ENCODE data around the gene NCAPH2. TPM values are rescaled to one million over a fixed set of nuclear protein-coding genes. Genes with fewer than 3 reads are reported as not detected.

Gene NCAPH2
- total and polyA plus RNA-seq, 2 of the 8 experiments (the other 6 are each of a cell fraction or from before 2014, with no cell fraction given): 62.2 to 81.6 TPM

DNA sequence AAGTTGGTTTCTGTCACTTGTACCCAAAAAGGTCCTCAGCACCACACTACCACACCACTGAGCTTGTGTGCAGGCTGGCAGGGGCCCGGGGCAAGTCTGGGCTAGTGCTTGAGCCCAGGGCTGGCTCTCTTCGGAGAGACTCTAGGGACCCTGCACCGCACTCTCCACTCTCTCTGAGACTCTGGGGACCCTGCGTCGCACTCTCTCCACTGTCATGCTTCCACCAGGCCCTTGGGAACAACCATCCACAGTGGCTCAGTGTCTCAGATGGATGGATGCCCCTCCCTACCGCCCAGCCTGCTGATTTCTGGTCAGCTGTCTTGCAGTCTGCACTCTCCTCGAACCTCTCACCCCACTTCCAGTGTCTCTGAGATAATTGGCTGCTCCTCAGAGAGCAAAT is 31.2 kb upstream of the NCAPH2 start:
- no peak for FAIRE-seq
- DNase-seq (ENCODE audit: low read depth in 1 of 2, low spot score in 2 of 2): no peak
- peak overlapping the region; percentile 78 for H2BK120ac ChIP-seq (replicated peaks; ENCODE audit: low read depth, low read length)
- no peak overlapping the region; the same call in none of the 2 replicates for H4K8ac ChIP-seq (ENCODE audit: extremely low read depth, insufficient read depth, low read length)
- H3K79me2 ChIP-seq (ENCODE audit: control insufficient read depth in 1 of 2, insufficient read depth in 2 of 2, low read length in 2 of 2): peaks cover 0 to 25% of the 10 kb centered on the region in 2 experiments; a peak in 3 of 4 replicates
- no peak overlapping the region for H3K14ac ChIP-seq (ENCODE audit: insufficient read length)
- peak overlapping the region; percentile 12 for H3K56ac ChIP-seq (replicated peaks; ENCODE audit: insufficient read length, low read depth, low read length)
- no peak overlapping the region for H3K4ac ChIP-seq (replicated peaks; ENCODE audit: insufficient read length, low read depth, low read length)
- H4K5ac ChIP-seq (ENCODE audit: insufficient read length, low read depth, low read length): no peak overlapping the region
- WGBS, 2 experiments (ENCODE audit: extremely low coverage in 1 of 2, insufficient coverage in 1 of 2, insufficient read length in 1 of 2, insufficient replicate concordance in 2 of 2, low coverage in 1 of 2, low lambda C conversion rate in 2 of 2, missing lambda C conversion rate in 1 of 2): 90% methylated on average over 7 of the region's 7 CpGs; no CpG with 5 or more reads in 1 of the 2 experiments
- peaks cover 20 to 23% of the 10 kb centered on the region in 2 experiments for H4K20me1 ChIP-seq (replicated peaks in 1 of 2; ENCODE audit: control insufficient read depth in 1 of 2, insufficient read depth in 2 of 2, low read length in 2 of 2)
- H3K36me3 ChIP-seq (ENCODE audit: control insufficient read depth in 2 of 4, insufficient read depth in 4 of 4, low read length in 3 of 4): no peaks in the 10 kb centered on the region
- H3K27ac ChIP-seq (ENCODE audit: low read depth, low read length): no peak overlapping the region
- H2BK15ac ChIP-seq (ENCODE audit: low read length): no peak overlapping the region
- peaks cover 0 to 16% (median 10%) of the 10 kb centered on the region in 4 experiments; a peak in 5 of 7 replicates for H3K4me1 ChIP-seq (replicated peaks in 1 of 4; ENCODE audit: control insufficient read depth in 3 of 4, insufficient read depth in 4 of 4, low read length in 3 of 4)
- no peak overlapping the region for H3K4me3 ChIP-seq (ENCODE audit: extremely low read depth in 1 of 4, insufficient read depth in 2 of 4, low read depth in 3 of 4, low read length in 4 of 4)
- H3K4me2 ChIP-seq (ENCODE audit: insufficient read depth in 1 of 2, low read depth in 2 of 2, low read length in 2 of 2): no peak overlapping the region
- ChIA-PET CTCF (ENCODE audit: partially characterized antibody) (interaction anchor here (1.7 to 2.9 kb wide), 2 partner anchors 21 to 49 kb away, joined by 4 to 16 read pairs; partner anchors contain the start of gene SCO2), POLR2A (ENCODE audit: partially characterized antibody) (interaction anchor here (1.1 to 2.0 kb wide), 2 partner anchors 8 to 196 kb away, joined by 4 to 6 read pairs; no protein-coding TSS in a partner anchor)
- peak overlapping the region; percentile 13; the same call in 1 of the 2 replicates for H3K18ac ChIP-seq (ENCODE audit: extremely low read depth, low read length)
- peak overlapping the region; percentile 61; the same call in 1 of the 2 replicates for H2BK20ac ChIP-seq (ENCODE audit: low read length)
- H2BK12ac ChIP-seq (ENCODE audit: low read depth, low read length): peak overlapping the region; percentile 75; the same call in 1 of the 2 replicates
- H3K79me1 ChIP-seq (ENCODE audit: low read depth, low read length): peaks cover 16% of the 10 kb centered on the region
- H2AFZ ChIP-seq (ENCODE audit: low read length): no peak overlapping the region
- peak overlapping the region; percentile 75; the same call in 1 of the 2 replicates for H2AK5ac ChIP-seq (ENCODE audit: low read depth, low read length)
- no peak overlapping the region for H3K23ac ChIP-seq (ENCODE audit: insufficient read length)
- H3K9ac ChIP-seq (replicated peaks in 1 of 4; ENCODE audit: extremely low read depth in 1 of 4, low read depth in 3 of 4, low read length in 3 of 4): peak overlapping the region in 1 of 4 experiments; percentile 8; a peak in 1 of 7 replicates
- H2BK5ac ChIP-seq (ENCODE audit: low read depth, low read length): peak overlapping the region; percentile 52; the same call in 1 of the 2 replicates
- H3K27me3 ChIP-seq (replicated peaks in 1 of 4; ENCODE audit: control insufficient read depth in 3 of 4, extremely low read depth in 1 of 4, insufficient read depth in 3 of 4, low read length in 3 of 4): peaks cover 1 to 22% (median 13%) of the 10 kb centered on the region in 4 experiments; a peak in 6 of 7 replicates
- H3K23me2 ChIP-seq (ENCODE audit: low read depth, low read length): peaks cover 12% of the 10 kb centered on the region; the same call in 1 of the 2 replicates
- no peaks in the 10 kb centered on the region for H3K9me3 ChIP-seq (ENCODE audit: insufficient read depth in 2 of 2, low read depth in 1 of 2, low read length in 1 of 2)
- H4K91ac ChIP-seq (replicated peaks; ENCODE audit: insufficient read length, low read length): peak overlapping the region; percentile 89
- TF ChIP-seq SAP30 (IDR thresholded peaks at IDR 0.05; ENCODE audit: insufficient read depth, insufficient replicate concordance, low read length) (no peak), HDAC2 (IDR thresholded peaks at IDR 0.05; ENCODE audit: borderline replicate concordance in 1 of 2, low read depth in 2 of 2, low read length in 2 of 2) (no peak), CHD1 (IDR thresholded peaks at IDR 0.05; ENCODE audit: low read depth, low read length) (no peak), PHF8 (conservative IDR thresholded peaks at IDR 0.05; ENCODE audit: low read depth, low read length) (no peak), ASH2L (IDR thresholded peaks at IDR 0.05; ENCODE audit: low read length) (no peak), BCL11A (IDR thresholded peaks at IDR 0.05; ENCODE audit: low read depth in 2 of 2, low read length in 2 of 2) (no peak), MAFK (IDR thresholded peaks at IDR 0.05; ENCODE audit: low read depth, low read length) (no peak), NRF1 (IDR thresholded peaks at IDR 0.05; ENCODE audit: low read depth, low read length) (no peak), CHD2 (IDR thresholded peaks at IDR 0.05; ENCODE audit: low read length) (no peak), CBX8 (IDR thresholded peaks at IDR 0.05; ENCODE audit: borderline replicate concordance, low read depth, low read length) (no peak), POLR2AphosphoS5 (IDR thresholded peaks at IDR 0.05; ENCODE audit: low read depth, low read length) (no peak)
- TF ChIP-seq, protein P1, sequence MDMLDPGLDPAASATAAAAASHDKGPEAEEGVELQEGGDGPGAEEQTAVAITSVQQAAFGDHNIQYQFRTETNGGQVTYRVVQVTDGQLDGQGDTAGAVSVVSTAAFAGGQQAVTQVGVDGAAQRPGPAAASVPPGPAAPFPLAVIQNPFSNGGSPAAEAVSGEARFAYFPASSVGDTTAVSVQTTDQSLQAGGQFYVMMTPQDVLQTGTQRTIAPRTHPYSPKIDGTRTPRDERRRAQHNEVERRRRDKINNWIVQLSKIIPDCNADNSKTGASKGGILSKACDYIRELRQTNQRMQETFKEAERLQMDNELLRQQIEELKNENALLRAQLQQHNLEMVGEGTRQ (IDR thresholded peaks at IDR 0.05; ENCODE audit: low read length): no peak

Measured in H1 (cell line).